HG02588 (cell line): ENCODE results near the gene OGDH.
"Not testable (repeated sequence)": the region's sequence is repeated elsewhere in the genome, so short reads cannot be mapped to it uniquely, and the experiment has no call there.

Experiments used
- ATAC-seq: cut with Tn5 transposase; IDR thresholded peaks from one replicate; pipeline ENCODE4 v1.9.1; 2021; ENCODE audit warnings: mild to moderate bottlenecking, moderate library complexity; ENCODE audit not compliant: unreplicated experiment

The OGDH gene

GRCh38 chr7:44666566-44666965 lies 60.1 kb downstream of the OGDH start:
- ATAC-seq = no peak

- ATAC-seq = no peak
These were observed 60.8 kb downstream of the OGDH start for GRCh38 chr7:44667190-44667589.

- ATAC-seq = no peak
These were observed 64.6 kb downstream of the OGDH start for GRCh38 chr7:44671069-44671468.

GRCh38 chr7:44673324-44673723 lies 66.9 kb downstream of the OGDH start:
- no peak for ATAC-seq

- ATAC-seq = no peak
These were observed 67.3 kb downstream of the OGDH start for GRCh38 chr7:44673771-44674170.

GRCh38 chr7:44674381-44674780 lies 68.0 kb downstream of the OGDH start:
- ATAC-seq = no peak

GRCh38 chr7:44676776-44677175 lies 70.3 kb downstream of the OGDH start:
- ATAC-seq = no peak

GRCh38 chr7:44678101-44678470 lies 71.7 kb downstream of the OGDH start:
- no peak for ATAC-seq

- ATAC-seq = no peak
These were observed 72.2 kb downstream of the OGDH start for GRCh38 chr7:44678471-44679179.

- ATAC-seq = no peak
These were observed 75.2 kb downstream of the OGDH start for GRCh38 chr7:44681645-44682044.

GRCh38 chr7:44685723-44686122 lies 79.3 kb downstream of the OGDH start:
- ATAC-seq = no peak

- ATAC-seq = no peak
These were observed 83.0 kb downstream of the OGDH start for GRCh38 chr7:44689427-44689826.

- no peak for ATAC-seq
These were observed 87.3 kb downstream of the OGDH start for GRCh38 chr7:44693641-44694313.

- ATAC-seq = no peak
These were observed 87.9 kb downstream of the OGDH start for GRCh38 chr7:44694326-44694725.

- no peak for ATAC-seq
These were observed 88.3 kb downstream of the OGDH start for GRCh38 chr7:44694766-44695165.

GRCh38 chr7:44695756-44696155 lies 89.3 kb downstream of the OGDH start:
- no peak for ATAC-seq

GRCh38 chr7:44696728-44697127 lies 90.3 kb downstream of the OGDH start:
- no peak for ATAC-seq

- no peak for ATAC-seq
These were observed 91.0 kb downstream of the OGDH start for GRCh38 chr7:44697136-44698045.

GRCh38 chr7:44698046-44698580 lies 91.7 kb downstream of the OGDH start:
- no peak for ATAC-seq

GRCh38 chr7:44699598-44699997 lies 93.2 kb downstream of the OGDH start:
- not testable (repeated sequence) for ATAC-seq

GRCh38 chr7:44700322-44700721 lies 93.9 kb downstream of the OGDH start:
- no peak for ATAC-seq
